GM18867 (cell line): ENCODE measurements around the gene C11orf16.
A peak's percentile ranks its signal among the peaks of the same experiment; 100 is the strongest.
"Not testable (repeated sequence)": the region's sequence is repeated elsewhere in the genome, so short reads cannot be mapped to it uniquely, and the experiment has no call there.

Experiments
- ATAC-seq: cut with Tn5 transposase; IDR thresholded peaks from one replicate; pipeline ENCODE4 v1.9.1; 2021; ENCODE audit warnings: mild to moderate bottlenecking, moderate library complexity; ENCODE audit not compliant: unreplicated experiment

C11orf16 gene

GRCh38 chr11:8932564-8933180 lies at the start of gene C11orf16:
TSS of gene C11orf16 (minus strand) at chr11:8932947. CDS start at chr11:8932308, 639 bp downstream.
- no peak for ATAC-seq

GRCh38 chr11:8980485-8980884 lies 47.7 kb upstream of the C11orf16 start:
- ATAC-seq = no peak

GRCh38 chr11:8979365-8979764 lies 46.6 kb upstream of the C11orf16 start:
- ATAC-seq = not testable (repeated sequence)

- no peak for ATAC-seq
These were observed 40.4 kb upstream of the C11orf16 start for GRCh38 chr11:8973121-8973520.

GRCh38 chr11:8971924-8972316 lies 39.2 kb upstream of the C11orf16 start:
- ATAC-seq = no peak

- ATAC-seq = no peak
These were observed 38.6 kb upstream of the C11orf16 start for GRCh38 chr11:8971196-8971923.

- ATAC-seq = no peak
These were observed 34.4 kb upstream of the C11orf16 start for GRCh38 chr11:8967184-8967583.

- ATAC-seq = peak; percentile 79
These were observed 31.9 kb upstream of the C11orf16 start, which contains the start of gene TMEM9B for GRCh38 chr11:8964324-8965320. TSS of gene TMEM9B (minus strand) at chr11:8964442. CDS start at chr11:8964313, 129 bp downstream.

- peak; percentile 70 for ATAC-seq
These were observed 31.0 kb upstream of the C11orf16 start for GRCh38 chr11:8963569-8964323.

- ATAC-seq = no peak
These were observed 30.1 kb upstream of the C11orf16 start for GRCh38 chr11:8962841-8963240.

GRCh38 chr11:8961401-8961800 lies 28.7 kb upstream of the C11orf16 start:
- ATAC-seq = no peak

- peak; percentile 42 for ATAC-seq
These were observed 26.9 kb upstream of the C11orf16 start for GRCh38 chr11:8959546-8960166.

GRCh38 chr11:8956860-8957259 lies 24.1 kb upstream of the C11orf16 start:
- no peak for ATAC-seq

GRCh38 chr11:8948886-8949285 lies 16.1 kb upstream of the C11orf16 start:
- ATAC-seq = no peak

GRCh38 chr11:8947230-8947943 lies 14.6 kb upstream of the C11orf16 start:
- no peak for ATAC-seq

- ATAC-seq = no peak
These were observed 9.8 kb upstream of the C11orf16 start, which contains the start of gene ASCL3 for GRCh38 chr11:8942518-8943066. TSS of gene ASCL3 (minus strand) at chr11:8943016. CDS start at chr11:8938161, 4,855 bp downstream.

GRCh38 chr11:8941341-8942103 lies 8.8 kb upstream of the C11orf16 start:
- no peak for ATAC-seq

GRCh38 chr11:8937659-8938058 lies 4.9 kb upstream of the C11orf16 start:
- no peak for ATAC-seq
